GM18858 (cell line): Measurements from ENCODE around the gene RFX8.
"Not testable (repeated sequence)": the region's sequence is repeated elsewhere in the genome, so short reads cannot be mapped to it uniquely, and the experiment has no call there.

ENCODE experiments used
- ATAC-seq: cut with Tn5 transposase; IDR thresholded peaks from one replicate; pipeline ENCODE4 v1.9.1; 2021; ENCODE audit not compliant: unreplicated experiment

The RFX8 gene

DNA sequence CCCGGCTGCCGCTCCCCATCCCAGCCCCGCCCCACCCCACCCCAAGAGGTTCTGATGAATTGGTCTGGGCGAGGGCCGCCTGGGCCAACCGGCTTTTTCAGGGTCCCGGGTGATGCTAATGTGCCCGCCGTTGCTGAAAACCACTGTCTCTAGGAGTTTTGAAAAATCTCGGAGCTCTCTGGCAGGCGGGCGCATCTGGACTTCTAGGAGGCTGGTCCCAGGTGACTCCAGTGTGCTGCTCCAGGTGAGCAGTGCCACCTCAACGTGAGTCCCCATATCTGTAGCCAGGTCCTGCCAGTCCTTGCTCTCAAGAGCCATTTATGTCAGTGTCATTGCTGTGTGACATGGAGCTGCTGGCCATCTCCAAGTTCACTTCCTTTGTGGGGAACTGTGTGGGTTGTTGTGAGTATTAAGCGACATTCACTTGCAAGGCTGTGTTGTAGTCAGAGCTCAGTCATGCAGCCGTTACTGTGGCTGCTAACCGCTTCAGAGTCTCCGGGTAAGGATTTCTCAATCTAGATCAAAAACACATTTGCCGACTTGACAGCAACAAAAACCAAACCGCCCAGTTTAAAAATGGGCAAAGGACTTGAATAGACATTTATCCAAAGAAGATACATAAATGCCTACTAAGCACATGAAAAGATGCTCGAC lies at the start of gene RFX8:
RFX8 (minus strand) TSS at position 382 of the 654 bp plus-strand sequence. CDS start 8,264 bp downstream, outside the sequence.
- no peak for ATAC-seq

DNA sequence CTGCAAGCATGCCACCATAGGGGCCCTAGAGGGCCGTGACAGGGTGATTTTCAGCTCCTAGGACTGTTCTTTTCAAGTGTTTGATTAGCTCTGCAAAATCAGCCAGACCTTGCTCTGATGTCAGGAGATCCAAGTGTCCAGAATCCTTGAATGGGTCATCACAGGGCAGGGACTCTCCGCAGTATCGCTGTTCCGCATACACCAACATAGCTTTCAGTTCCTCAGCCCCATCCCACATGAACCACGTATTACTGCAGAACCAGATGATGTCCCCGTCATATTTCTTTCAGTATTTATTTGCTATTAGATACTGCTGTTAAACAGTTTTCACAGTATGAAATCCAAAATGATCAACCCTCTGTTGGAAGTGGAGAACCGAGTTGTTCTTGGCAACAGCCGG lies 46.6 kb upstream of the RFX8 start:
- no peak for ATAC-seq

DNA sequence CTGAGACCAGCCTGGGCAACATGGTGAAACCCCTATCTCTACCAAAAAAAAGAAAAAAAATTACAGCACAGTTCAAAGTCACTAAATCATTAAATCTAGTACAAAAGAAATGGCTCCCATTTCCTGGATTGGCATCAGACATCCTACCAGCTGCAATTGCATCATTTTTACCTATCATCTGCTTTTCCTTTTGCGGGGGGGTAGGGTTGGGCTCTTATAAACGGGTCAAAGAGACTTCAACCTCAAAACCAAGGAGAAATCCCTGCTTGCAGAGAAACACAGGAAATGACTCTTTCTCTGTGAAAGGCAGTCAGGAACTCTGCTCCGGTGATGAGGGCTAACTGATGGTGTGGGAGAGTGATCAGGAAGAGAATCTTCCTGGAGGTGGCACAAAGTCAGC lies 45.3 kb upstream of the RFX8 start:
- ATAC-seq = no peak

DNA sequence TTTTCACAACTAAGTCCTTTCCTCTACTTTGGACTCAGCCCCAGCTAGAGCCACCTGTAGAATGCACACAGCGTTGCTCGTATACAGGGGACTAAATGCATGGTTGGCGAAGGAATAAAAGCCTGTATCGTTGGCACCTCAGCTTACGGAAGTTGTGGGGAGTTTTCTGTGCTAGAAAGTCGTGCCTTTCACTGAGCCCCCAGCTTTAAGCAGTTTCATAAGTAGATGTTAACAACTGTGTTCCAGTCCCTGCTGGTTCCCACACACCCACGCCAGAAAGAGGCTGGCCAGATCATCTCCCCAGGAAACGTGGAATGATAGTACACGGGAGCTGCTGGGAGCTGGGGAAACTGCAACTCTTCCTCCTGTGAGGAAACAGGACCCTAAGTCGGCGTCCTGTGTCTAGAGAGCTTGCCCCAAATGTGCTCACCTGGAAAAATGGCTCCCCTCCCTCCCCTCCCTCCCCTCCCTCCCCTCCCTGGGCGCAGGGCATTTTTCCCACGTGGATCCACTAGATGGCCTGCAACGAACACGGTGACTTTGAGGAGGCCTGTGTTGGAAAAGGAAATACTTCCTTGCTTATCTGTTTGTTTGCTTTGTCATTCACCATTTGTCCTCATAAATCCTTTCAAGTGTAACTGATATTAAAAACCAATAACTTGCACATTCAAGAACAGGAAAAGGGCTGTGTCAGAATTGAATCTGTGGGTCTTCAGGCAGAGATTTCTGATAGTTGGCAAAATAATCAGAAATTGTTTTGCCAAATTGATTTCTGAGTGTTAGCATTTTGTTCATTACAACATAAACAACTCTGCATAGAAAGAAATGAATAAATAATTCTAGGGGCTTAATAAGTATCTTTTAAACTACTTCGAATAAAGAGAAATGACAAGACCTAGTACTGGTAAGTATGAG lies 43.9 kb upstream of the RFX8 start:
- ATAC-seq = no peak

DNA sequence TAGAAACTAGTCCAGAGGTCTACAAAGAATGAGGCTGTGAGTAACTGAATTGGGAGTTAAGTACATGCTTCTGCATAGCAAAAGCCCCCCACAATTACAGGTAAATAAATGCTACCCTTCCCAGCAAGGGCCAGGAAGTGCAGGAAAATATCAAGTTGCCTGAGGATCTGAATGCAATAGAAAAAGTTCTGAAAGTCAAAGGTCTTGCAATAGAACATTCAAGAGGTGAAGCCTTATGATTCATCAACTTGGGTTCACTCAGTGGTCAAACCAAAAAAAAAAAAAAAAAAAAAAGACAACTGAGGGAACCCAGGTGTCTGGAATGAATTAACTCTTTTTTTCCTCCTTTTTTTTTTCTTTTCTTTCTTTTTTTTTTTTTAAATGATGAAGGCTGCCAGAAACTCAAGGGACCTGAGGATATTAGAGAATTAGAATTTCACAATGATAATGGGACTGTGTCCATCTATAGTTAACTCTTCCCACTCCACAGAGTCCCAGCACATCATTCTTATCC lies 42.9 kb upstream of the RFX8 start:
- ATAC-seq = no peak

DNA sequence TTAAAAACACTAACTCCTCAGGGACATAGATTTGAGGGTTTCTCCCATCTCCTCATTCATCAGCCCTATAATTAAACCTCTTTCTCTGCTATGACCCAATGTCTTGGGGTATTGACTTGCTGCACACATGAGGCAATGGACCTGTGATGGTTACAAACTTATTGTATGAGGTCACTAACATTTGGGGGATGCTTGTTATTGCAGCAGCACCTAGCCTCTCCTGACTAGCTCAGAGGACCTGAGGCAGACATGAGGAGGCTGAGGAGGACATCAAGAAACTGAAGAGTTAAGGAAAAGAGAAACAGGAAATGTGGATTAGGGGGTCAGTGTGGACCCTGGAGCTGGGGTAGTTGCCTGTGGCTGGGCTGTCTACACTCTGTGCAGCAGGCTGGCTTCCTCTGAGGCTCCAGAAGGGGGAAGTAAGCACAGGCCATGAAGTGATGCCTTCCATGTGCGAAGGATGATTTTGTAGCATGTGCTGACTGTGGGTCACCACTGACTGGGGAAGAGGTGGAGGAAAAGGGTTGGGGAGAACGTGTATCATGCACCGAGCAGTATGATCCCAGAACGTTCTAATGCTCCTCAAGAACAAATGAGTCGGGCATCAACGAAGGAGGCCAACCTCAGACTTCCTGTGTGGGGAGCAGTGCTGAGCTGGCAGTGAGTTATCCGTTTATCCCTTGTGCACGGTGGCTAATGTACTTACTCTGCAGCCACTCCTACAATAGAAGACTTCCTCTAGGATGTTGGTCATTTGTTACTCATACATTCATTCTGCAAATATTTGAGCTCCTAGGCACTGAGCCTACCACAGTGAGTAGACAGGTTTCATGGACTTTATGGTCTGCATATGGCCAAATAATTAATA lies 42.1 kb upstream of the RFX8 start:
- ATAC-seq = no peak

DNA sequence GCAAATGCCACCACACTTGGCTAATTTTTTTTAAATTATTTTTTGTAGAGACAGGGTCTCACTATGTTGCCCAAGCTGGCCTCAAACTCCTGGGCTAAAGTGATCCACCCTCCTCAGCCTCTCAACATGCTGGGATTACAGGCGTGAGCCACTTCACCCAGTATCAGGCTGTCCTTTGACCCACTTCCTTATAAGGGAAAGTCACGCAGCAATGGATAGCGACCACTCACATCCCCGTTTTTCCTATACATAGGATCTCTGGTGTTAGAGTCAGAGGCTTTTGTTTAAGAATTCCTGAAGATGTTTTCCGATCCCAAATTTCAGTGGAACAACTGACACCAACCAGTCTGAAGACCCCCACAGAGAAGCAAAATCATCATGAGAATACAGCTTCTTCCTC lies 41.4 kb upstream of the RFX8 start:
- no peak for ATAC-seq

DNA sequence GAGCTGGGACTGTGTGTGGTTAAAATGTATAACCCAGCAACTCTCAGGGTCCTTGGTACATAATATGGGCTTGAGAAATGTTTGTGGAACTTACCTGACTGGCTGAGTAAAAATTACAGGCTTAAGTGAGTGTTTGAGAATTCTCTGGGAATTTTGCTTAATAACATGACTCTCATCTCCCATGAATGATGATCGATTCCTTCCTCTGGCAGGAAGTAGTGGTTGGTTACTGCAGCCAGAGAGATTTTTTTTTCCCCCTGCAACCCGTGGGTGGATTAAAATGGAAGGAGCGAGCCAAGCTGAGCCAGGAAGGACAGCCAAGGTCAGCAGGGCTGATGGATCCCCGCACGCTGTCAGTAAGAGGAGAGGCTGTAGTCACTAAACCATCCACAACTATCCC lies 40.6 kb upstream of the RFX8 start:
- no peak for ATAC-seq

DNA sequence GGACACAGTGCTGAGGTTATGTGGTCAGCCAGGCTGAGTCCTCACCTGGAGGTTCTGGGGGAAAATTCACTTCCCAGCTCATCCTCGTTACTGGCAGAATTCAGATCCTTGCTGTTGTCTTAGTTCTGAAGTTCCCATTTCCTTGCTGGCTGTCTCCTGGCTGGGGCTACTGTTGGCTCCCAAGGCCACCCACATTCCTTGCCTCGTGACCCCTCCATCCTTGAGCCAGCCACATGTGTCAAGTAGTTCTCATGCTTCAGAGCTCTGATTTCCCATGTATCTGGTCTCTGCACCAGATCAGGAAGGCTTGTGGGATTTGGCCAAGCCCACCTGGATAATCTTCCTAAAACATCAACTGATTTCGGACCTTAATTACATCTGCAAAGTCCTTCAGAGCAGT lies 38.1 kb upstream of the RFX8 start:
- ATAC-seq = no peak

DNA sequence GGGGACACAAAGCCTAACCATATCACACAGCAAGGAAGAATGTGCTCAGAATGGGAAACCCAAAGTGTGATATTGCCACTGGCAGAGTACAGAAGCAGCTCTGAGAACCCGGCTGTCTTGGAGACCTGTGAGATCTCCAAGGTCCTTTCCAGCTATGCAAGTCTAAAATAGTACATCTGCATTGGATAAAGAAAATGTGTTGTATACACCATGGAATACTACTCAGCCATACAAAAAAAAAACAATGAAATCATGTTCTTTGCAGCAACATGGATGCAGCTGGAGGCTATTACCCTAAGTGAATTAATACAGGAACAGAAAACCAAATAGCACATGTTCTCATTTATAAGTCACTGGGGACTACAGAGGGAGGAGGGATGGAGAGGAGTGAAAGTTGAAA lies 36.5 kb upstream of the RFX8 start:
- ATAC-seq = no peak

DNA sequence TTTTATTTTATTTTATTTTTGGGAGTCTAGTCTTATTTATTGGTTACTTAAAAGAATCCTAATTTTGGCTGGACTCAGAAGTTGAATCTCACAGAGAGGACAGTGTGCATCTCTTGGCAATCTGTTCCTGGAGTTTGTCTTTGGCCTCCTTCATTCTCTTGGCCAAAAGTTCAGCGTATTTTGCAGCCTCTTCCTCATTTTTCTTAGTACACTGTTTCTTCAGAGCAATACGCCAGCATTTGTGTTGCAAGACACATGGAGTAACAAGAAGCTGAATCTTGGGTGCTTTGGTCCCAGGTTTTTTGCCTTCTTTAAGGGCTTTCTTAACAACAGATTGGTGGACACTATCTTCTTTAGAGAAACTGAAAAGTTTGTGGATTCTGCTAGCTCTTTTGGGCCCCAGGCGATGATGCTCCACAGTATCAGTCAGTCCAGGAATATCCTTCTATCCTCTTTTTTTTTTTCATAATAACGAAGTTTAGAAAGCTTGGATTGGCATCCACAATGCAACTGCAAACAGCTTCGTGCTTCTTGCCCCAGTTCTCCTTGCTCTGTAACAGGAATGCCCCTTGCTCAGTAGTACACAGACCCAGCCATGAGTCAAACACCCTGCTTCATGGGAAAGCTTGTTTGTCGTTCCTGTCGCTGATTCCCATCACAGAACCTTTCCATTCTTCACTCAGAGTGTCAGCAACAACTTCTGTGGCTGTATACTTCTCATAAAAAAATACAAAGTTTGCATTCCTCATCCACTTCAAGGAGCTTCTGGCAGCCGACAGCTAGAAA lies 34.8 kb upstream of the RFX8 start:
- ATAC-seq = no peak

DNA sequence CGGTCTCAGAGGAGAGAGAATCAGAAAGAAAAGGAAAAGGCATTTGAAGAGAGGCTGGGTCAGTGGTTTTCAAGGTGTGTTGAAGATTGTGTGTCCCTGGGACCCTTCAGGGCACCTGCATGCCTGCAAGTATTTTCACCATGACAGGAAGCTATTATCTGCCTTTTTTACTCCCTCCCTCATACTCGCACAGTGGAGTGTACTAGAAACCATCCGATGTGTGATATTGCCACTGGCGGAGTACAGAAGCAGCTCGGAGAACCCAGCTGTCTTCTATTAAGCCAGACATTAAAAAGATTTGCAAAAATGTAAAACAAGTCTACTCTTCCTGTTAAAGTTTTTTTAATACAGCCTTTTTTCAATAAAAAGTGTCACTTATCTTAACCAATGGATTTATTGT lies 33.7 kb upstream of the RFX8 start:
- no peak for ATAC-seq

DNA sequence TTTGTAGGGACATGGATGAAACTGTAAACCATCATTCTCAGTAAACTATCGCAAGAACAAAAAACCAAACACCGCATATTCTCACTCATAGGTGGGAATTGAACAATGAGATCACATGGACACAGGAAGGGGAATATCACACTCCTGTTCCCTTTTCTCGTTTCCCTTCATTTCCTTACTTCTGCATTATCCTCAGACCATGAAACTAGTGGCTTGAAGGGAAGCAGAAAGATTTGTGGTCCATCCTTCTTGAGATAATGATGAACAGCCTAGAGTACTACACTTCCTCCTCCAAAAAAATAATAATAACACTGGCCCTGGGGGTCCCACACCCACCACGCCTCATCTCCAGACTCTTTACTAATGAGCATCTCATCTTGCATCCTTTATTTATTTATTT lies 30.4 kb upstream of the RFX8 start:
- not testable (repeated sequence) for ATAC-seq

DNA sequence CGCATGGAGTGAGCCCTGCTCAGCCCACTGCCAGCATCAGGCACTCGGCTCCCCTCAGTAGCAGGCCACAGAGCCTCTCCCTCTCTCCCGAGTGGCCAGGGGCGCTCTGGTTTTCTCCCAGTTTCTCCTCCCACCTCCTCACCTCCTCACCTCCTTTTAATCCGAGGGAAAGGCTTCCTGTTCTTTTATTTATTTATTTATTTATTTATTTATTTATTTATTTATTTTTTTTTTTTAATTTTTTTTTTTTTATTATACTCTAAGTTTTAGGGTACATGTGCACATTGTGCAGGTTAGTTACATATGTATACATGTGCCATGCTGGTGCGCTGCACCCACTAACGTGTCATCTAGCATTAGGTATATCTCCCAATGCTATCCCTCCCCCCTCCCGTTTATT lies 29.8 kb upstream of the RFX8 start:
- ATAC-seq = not testable (repeated sequence)

DNA sequence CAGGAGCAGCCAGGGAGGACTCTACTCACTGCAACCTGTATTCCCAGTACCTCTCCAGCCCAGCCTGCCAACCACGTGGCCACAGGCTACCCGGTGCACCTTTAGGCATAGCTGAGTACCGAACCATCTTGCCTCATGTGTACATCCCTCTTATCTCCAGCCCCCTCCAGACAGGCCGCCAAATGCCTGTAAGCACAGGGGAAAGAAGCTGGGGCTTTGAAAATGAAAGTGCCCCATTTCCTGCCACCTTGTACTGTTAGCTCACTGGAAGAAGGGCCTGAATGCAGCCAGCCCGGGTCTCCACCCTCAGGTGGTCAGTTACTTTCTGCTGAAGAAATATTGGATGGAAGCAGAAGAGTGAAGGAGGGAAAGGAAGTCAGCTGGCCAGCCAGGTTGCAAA lies 27.2 kb upstream of the RFX8 start:
- no peak for ATAC-seq

DNA sequence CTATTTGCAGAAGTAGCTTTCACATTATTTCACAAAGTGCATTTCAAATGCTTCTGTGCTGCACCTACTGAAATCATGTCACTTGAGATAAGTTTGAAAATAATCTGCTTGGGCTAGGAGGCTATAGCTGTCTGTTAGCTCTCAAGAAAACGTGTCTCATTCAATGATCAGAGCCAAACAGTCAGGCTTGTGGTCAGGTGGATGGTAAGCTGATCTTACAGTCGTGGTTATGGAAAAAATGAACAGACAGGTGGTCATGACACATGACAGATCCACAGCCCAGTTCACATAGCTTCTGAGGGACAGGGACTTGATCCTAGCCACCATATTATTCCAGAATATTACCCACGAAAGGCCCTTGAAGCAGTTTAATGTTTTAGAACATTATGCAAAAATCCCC lies 26.5 kb upstream of the RFX8 start:
- no peak for ATAC-seq

DNA sequence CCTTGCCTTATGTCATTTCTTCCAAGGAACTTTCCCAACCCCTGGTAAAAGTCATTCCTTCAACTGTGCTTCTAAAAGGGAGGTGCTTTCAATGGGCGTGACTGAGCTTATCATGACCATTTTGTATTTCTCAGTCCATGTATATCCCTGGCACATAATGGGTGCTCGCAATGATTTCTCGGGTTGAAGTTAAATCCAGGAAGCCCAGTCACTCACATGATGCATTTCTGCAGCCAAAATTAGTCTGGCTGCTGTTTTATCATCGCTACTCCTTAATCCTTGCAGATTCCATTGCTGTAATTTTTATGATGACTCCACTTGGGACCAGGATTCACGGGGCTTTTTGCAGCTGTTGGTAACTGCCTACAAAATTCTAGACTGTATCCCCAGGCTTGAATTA lies 25.9 kb upstream of the RFX8 start:
- no peak for ATAC-seq

DNA sequence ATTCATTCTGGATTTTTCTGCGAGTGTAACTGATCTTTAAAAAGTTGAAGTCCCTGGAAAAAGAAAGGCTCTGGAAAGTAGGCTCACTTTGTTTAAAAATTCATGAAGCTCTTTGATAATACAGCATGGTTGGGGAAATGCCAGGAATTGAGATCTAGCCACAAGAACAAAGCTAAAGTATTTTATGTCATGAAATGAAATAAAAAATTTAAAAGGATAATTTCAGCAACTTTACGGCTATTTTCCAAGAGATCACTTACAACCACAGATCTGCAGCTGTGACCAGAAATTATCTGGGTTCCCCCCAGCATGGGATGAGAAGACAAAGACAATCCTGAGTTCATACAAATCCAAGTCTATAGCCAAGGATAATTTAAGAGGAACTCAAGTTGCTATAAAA lies 25.3 kb upstream of the RFX8 start:
- no peak for ATAC-seq

DNA sequence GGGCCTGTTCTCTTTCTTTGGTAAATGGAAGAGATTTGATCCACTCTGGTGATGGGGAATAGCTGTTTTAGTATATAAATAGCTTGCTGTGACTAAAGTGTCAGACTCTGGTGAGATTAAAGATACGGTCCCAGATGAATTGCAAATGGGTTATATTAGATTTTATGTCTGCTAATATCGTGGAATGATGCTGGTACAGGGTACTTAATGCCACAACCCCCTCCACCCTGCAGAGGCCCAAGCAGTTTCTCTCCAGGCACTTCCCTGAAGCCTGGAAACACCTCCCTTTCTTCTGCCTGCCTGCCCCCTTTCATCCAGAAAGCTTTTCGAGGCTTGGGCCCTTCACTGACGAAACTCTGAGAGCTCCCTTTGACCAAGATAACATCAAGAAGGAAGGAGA lies 21.4 kb upstream of the RFX8 start:
- no peak for ATAC-seq

DNA sequence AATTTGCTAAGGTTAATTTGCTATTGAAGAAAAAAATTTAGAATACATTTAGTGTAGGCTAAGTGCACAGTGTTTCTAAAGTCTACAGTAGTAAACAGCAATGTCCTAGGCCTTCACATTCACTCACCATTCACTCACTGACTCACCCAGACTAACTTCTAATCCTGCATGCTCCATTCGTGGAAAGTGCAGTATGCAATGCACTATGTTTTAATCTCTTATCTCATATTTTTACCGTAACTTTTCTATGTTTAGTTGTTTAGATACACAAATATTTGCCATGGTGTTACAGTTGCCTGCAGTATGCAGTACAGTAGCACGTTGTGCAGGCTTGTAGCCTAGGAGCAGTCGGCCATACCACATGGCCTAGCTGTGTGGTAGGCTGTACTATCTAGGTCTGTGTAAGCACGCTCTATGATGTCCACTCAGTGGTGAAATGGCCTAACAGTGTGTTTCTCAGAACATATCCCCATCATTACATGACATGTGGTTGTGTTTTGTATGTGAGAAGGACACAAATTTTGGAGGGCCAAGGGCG lies 18.1 kb upstream of the RFX8 start:
- ATAC-seq = no peak
